Placental pericyte (primary cell): ENCODE results near the gene BIN1. TPM values are rescaled to one million over a fixed set of nuclear protein-coding genes. Genes with fewer than 3 reads are reported as not detected.

ENCODE experiments used
- small RNA-seq: library from RNA; depleted of rRNA; stranded (forward); fragments of <200 nt; gene quantifications from one replicate; pipeline ENCODE3, GENCODE V24; 2012; ENCODE audit warnings: low replicate concordance
- total RNA-seq: library from RNA; depleted of rRNA; stranded (reverse); fragments of >200 nt; gene quantifications from 2 replicates; pipeline ENCODE4 v1.2.3, GENCODE V29; 2012

The BIN1 gene, protein sequence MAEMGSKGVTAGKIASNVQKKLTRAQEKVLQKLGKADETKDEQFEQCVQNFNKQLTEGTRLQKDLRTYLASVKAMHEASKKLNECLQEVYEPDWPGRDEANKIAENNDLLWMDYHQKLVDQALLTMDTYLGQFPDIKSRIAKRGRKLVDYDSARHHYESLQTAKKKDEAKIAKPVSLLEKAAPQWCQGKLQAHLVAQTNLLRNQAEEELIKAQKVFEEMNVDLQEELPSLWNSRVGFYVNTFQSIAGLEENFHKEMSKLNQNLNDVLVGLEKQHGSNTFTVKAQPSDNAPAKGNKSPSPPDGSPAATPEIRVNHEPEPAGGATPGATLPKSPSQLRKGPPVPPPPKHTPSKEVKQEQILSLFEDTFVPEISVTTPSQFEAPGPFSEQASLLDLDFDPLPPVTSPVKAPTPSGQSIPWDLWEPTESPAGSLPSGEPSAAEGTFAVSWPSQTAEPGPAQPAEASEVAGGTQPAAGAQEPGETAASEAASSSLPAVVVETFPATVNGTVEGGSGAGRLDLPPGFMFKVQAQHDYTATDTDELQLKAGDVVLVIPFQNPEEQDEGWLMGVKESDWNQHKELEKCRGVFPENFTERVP
- total RNA-seq = 66.1 and 130 TPM in 2 replicates

DNA sequence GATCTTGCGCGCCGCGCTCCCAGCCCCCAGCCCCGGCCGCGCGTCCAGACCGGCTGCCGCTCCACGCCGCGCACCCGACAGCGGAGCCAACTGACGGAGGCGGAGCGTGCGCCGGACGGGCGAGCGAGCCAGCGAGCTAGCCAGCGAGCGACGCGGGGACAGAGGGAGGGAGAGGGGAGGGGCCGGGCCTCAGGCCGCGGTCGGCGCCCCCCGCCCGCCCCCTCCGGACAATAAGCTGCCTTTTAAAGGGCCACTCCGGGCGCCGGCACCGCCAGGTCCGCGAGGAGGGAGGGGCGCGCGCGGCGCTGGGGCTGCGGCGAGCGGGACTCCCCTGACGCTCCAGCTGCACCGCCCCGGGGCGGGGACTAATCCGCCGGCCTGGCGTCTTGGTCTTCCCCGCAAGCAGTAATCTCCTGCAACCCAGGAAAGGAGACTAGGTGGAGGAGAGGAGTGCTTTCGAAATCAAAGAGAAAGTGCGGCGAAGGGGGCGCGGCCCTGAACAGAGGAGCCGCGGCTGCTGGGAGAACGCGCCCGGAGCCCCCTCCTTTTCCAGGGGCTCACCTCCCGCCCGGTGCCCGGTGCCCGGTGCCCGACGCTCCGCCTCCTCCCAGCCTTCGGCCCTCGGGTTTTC is at the start of gene BIN1:
Gene BIN1, minus strand, starts transcription at position 164 of the 631 bp plus-strand sequence. CDS start 211 bp downstream, outside the sequence.

Small RNA genes lying within 50 kb of the gene (small RNA-seq; reads per million reads assigned to genes)
- not detected for gene RNU7-182P

Other genes with a start within 250 kb of the BIN1 start
- gene TEX51, start 208.3 kb downstream of the BIN1 start, total RNA-seq = not detected in 2 replicates
- gene CYP27C1, start 113.1 kb upstream of the BIN1 start, total RNA-seq = not detected in 2 replicates
- 45.5 and 50.0 TPM in 2 replicates for gene ERCC3, start 187.0 kb upstream of the BIN1 start, total RNA-seq